ENCODE results near the gene CD180. TPM values are rescaled to one million over a fixed set of nuclear protein-coding genes. Genes with fewer than 3 reads are reported as not detected.

Gene CD180
- total RNA-seq (2022; extraction: Qiagen RNA extraction): 0.01 TPM in 1 of 5 replicates, not detected in the others

GRCh38 chr5:67196537-67197059, at the start of gene CD180:
TSS of gene CD180 (minus strand) at chr5:67196799. CDS start at chr5:67196641, 158 bp downstream.

